HepG2 (cell line): ENCODE results near the gene ABHD4. TPM values are rescaled to one million over a fixed set of nuclear protein-coding genes. Genes with fewer than 3 reads are reported as not detected.

Source experiments
- ESRRA ChIP-seq: sonication (generic); formaldehyde crosslinking; IDR thresholded peaks from 2 replicates; pipeline ENCODE4 v1.5.1; 2020; ENCODE audit warnings: mild to moderate bottlenecking, low read depth, missing genetic modification reagents
- FIP1L1 ChIP-seq: fragments of 200-400 bp; formaldehyde crosslinking; IDR thresholded peaks from 2 replicates; pipeline ENCODE4 v1.6.1; 2018; ENCODE audit warnings: low read depth, mild to moderate bottlenecking, low read length, moderate library complexity, borderline replicate concordance; ENCODE audit not compliant: insufficient read depth
- NPAS2 ChIP-seq: sonication (generic); formaldehyde crosslinking; IDR thresholded peaks from 2 replicates; pipeline ENCODE4 v1.8.0; 2022; ENCODE audit warnings: mild to moderate bottlenecking, missing genetic modification reagents, borderline replicate concordance
- SRSF1 ChIP-seq: fragments of 200-400 bp; formaldehyde crosslinking; optimal IDR thresholded peaks from 2 replicates; pipeline ENCODE3; 2017; ENCODE audit warnings: mild to moderate bottlenecking, low read depth, low read length, moderate library complexity
- TOE1 ChIP-seq: sonication (generic); formaldehyde crosslinking; IDR thresholded peaks from 2 replicates; pipeline ENCODE4 v1.4.0; 2020; ENCODE audit warnings: mild to moderate bottlenecking, missing genetic modification reagents
- ZBTB8A ChIP-seq: sonication (generic); formaldehyde crosslinking; IDR thresholded peaks from 2 replicates; pipeline ENCODE4 v1.4.0; 2020; ENCODE audit warnings: mild to moderate bottlenecking, low read depth, missing genetic modification reagents, borderline replicate concordance
- ZNF225 ChIP-seq: sonication (generic); formaldehyde crosslinking; IDR thresholded peaks from 2 replicates; pipeline ENCODE4 v1.4.0; 2020; ENCODE audit warnings: mild to moderate bottlenecking, missing genetic modification reagents
- ZNF446 ChIP-seq: sonication (generic); formaldehyde crosslinking; IDR thresholded peaks from 2 replicates; pipeline ENCODE4 v1.5.0; 2020; ENCODE audit warnings: mild to moderate bottlenecking, missing genetic modification reagents
- ZNF780A ChIP-seq: sonication (generic); formaldehyde crosslinking; IDR thresholded peaks from 2 replicates; pipeline ENCODE4 v1.8.0; 2022; ENCODE audit warnings: mild to moderate bottlenecking, missing genetic modification reagents, moderate library complexity
- polyA plus RNA-seq, 8 experiments: library from polyadenylated mRNA; depleted of rRNA in 3 of 8; stranded (reverse) in 7 of 8; unstranded in 1 of 8; fragments of >200 nt; fragmentation: Illumina TruSeq in 4 of 8; extraction: Trizol in 4 of 8; gene quantifications; 2 replicates each; pipeline versions ENCODE4 v1.2.1 to v1.2.3, GENCODE V29; 2011 to 2016; ENCODE audit warnings: low read depth in 4 of 8, missing spikeins in 1 of 8, mixed read lengths in 1 of 8; ENCODE audit not compliant: insufficient read depth in 1 of 8
- total RNA-seq, 5 experiments: library from RNA; depleted of rRNA; stranded (reverse); fragments of >200 nt; fragmentation: Illumina TruSeq; extraction: Trizol; gene quantifications; 2 replicates each; pipeline ENCODE4 v1.2.3, GENCODE V29; 2016; ENCODE audit warnings: low read depth in 1 of 5
- TF ChIP-seq, protein P1 (sequence below): IDR thresholded peaks from 2 replicates; pipeline ENCODE4 v1.6.1; 2016; ENCODE audit warnings: low read depth, missing genetic modification reagents, missing compliant biosample characterization
- TF ChIP-seq, protein P2 (sequence below), 2 experiments: fragments of 450-650 bp in 1 of 2; sonication (generic) in 1 of 2; formaldehyde crosslinking; IDR thresholded peaks; 2 replicates each; pipeline versions ENCODE4 v1.5.0 to v1.8.0; 2020 to 2022; ENCODE audit warnings: mild to moderate bottlenecking in 1 of 2, missing genetic modification reagents in 1 of 2
- TF ChIP-seq, protein P3 (sequence below): sonication (generic); formaldehyde crosslinking; IDR thresholded peaks from 2 replicates; pipeline ENCODE4 v1.4.0; 2020; ENCODE audit warnings: missing genetic modification reagents

Gene ABHD4
- total and polyA plus RNA-seq, 2 of the 13 experiments (the other 11 are each of a cell fraction or from before 2014, with no cell fraction given) = 16.1 to 47.5 TPM

DNA sequence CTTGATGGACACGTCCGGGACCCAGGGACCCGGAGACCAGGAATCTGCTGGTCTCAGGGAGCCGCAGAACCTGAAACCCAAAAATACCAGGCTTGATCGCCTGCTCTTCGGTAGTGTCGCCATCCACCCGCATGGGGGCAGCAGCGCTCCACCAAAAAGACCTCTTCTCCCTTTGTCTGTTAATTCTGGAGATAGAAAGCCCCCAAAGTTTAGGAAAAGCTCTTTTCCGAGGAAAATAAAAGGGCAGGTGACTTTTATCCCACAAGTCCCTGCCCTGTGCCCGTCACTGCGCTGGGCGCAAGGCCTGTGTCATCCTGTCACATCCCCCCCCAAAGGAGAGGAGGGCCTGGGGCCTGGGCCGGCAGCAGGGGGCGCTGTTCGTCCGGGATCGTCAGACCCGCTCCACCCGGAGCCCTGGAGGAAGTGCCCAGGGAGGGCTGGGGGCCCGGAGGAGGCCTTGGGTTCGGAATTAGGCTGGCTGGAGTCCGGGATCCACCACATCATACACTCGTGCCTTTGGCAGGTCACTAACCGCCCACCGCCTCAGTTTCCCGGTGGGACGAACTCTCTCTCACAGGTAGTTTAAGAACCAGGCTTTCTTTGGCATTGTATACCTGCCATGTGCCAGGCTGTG lies 41.0 kb upstream of the ABHD4 start (continued):
- TF ChIP-seq, protein P1, sequence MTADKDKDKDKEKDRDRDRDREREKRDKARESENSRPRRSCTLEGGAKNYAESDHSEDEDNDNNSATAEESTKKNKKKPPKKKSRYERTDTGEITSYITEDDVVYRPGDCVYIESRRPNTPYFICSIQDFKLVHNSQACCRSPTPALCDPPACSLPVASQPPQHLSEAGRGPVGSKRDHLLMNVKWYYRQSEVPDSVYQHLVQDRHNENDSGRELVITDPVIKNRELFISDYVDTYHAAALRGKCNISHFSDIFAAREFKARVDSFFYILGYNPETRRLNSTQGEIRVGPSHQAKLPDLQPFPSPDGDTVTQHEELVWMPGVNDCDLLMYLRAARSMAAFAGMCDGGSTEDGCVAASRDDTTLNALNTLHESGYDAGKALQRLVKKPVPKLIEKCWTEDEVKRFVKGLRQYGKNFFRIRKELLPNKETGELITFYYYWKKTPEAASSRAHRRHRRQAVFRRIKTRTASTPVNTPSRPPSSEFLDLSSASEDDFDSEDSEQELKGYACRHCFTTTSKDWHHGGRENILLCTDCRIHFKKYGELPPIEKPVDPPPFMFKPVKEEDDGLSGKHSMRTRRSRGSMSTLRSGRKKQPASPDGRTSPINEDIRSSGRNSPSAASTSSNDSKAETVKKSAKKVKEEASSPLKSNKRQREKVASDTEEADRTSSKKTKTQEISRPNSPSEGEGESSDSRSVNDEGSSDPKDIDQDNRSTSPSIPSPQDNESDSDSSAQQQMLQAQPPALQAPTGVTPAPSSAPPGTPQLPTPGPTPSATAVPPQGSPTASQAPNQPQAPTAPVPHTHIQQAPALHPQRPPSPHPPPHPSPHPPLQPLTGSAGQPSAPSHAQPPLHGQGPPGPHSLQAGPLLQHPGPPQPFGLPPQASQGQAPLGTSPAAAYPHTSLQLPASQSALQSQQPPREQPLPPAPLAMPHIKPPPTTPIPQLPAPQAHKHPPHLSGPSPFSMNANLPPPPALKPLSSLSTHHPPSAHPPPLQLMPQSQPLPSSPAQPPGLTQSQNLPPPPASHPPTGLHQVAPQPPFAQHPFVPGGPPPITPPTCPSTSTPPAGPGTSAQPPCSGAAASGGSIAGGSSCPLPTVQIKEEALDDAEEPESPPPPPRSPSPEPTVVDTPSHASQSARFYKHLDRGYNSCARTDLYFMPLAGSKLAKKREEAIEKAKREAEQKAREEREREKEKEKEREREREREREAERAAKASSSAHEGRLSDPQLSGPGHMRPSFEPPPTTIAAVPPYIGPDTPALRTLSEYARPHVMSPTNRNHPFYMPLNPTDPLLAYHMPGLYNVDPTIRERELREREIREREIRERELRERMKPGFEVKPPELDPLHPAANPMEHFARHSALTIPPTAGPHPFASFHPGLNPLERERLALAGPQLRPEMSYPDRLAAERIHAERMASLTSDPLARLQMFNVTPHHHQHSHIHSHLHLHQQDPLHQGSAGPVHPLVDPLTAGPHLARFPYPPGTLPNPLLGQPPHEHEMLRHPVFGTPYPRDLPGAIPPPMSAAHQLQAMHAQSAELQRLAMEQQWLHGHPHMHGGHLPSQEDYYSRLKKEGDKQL (CRISPR knock-in tag) = no peak
- TF ChIP-seq SRSF1 (peak; percentile 80), ESRRA (CRISPR knock-in tag) (no peak), ZNF780A (CRISPR knock-in tag) (no peak), ZBTB8A (CRISPR knock-in tag) (no peak), ZNF225 (peak; percentile 76), FIP1L1 (peak; percentile 95), TOE1 (peak; percentile 95; the same call in 1 of the 2 replicates), NPAS2 (CRISPR knock-in tag) (no peak), ZNF446 (0 out of 2 replicates have a peak, but pooled peaks have one; percentile 44)
- TF ChIP-seq, protein P2, sequence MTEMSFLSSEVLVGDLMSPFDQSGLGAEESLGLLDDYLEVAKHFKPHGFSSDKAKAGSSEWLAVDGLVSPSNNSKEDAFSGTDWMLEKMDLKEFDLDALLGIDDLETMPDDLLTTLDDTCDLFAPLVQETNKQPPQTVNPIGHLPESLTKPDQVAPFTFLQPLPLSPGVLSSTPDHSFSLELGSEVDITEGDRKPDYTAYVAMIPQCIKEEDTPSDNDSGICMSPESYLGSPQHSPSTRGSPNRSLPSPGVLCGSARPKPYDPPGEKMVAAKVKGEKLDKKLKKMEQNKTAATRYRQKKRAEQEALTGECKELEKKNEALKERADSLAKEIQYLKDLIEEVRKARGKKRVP (CRISPR knock-in tag; IDR thresholded peaks at IDR 0.05) = peak in 1 of 2 experiments; percentile 31; a peak in 1 of 4 replicates
- TF ChIP-seq, protein P3, sequence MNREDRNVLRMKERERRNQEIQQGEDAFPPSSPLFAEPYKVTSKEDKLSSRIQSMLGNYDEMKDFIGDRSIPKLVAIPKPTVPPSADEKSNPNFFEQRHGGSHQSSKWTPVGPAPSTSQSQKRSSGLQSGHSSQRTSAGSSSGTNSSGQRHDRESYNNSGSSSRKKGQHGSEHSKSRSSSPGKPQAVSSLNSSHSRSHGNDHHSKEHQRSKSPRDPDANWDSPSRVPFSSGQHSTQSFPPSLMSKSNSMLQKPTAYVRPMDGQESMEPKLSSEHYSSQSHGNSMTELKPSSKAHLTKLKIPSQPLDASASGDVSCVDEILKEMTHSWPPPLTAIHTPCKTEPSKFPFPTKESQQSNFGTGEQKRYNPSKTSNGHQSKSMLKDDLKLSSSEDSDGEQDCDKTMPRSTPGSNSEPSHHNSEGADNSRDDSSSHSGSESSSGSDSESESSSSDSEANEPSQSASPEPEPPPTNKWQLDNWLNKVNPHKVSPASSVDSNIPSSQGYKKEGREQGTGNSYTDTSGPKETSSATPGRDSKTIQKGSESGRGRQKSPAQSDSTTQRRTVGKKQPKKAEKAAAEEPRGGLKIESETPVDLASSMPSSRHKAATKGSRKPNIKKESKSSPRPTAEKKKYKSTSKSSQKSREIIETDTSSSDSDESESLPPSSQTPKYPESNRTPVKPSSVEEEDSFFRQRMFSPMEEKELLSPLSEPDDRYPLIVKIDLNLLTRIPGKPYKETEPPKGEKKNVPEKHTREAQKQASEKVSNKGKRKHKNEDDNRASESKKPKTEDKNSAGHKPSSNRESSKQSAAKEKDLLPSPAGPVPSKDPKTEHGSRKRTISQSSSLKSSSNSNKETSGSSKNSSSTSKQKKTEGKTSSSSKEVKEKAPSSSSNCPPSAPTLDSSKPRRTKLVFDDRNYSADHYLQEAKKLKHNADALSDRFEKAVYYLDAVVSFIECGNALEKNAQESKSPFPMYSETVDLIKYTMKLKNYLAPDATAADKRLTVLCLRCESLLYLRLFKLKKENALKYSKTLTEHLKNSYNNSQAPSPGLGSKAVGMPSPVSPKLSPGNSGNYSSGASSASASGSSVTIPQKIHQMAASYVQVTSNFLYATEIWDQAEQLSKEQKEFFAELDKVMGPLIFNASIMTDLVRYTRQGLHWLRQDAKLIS (CRISPR knock-in tag) = no peak
